CD14-positive monocyte (primary cell): Measurements from ENCODE around the gene CAMK1D. TPM values are rescaled to one million over a fixed set of nuclear protein-coding genes. Genes with fewer than 3 reads are reported as not detected.

Experiments used
- DNase-seq, 3 donors: peaks; one replicate each; pipeline ENCODE4 v3.0.0-alpha.2; 2011 to 2022
- H2AFZ ChIP-seq: 2 replicates; pipeline ENCODE4 v1.6.0; 2012; ENCODE audit warnings: mild to moderate bottlenecking, low read depth, low read length, inconsistent platforms; ENCODE audit not compliant: insufficient read depth, poor library complexity, severe bottlenecking
- H3K27ac ChIP-seq, 2 donors: 1 replicate in 1 of 2; 2 replicates in 1 of 2; pipeline ENCODE4 v1.5.1; 2012 to 2013; ENCODE audit warnings: low read length in 2 of 2, control low read depth in 1 of 2, inconsistent platforms in 1 of 2, low read depth in 1 of 2, mild to moderate bottlenecking in 1 of 2
- H3K27me3 ChIP-seq, 2 donors: one replicate each; pipeline versions ENCODE4 v1.6.0 to v1.6.1; 2011 to 2013; ENCODE audit warnings: low read length in 2 of 2; ENCODE audit not compliant: control insufficient read depth in 2 of 2, insufficient read depth in 2 of 2
- H3K36me3 ChIP-seq, 2 donors: replicated peaks in 1 of 2; 1 replicate in 1 of 2; 2 replicates in 1 of 2; pipeline versions ENCODE4 v1.5.1 to v1.6.1; 2012 to 2013; ENCODE audit warnings: low read length in 2 of 2, control low read depth in 1 of 2, inconsistent platforms in 1 of 2, mild to moderate bottlenecking in 1 of 2; ENCODE audit not compliant: insufficient read depth in 2 of 2, control insufficient read depth in 1 of 2
- H3K4me1 ChIP-seq, 2 donors: 1 replicate in 1 of 2; 2 replicates in 1 of 2; pipeline versions ENCODE4 v1.5.1 to v1.6.1; 2012 to 2013; ENCODE audit warnings: low read length in 2 of 2, control low read depth in 1 of 2, inconsistent platforms in 1 of 2, mild to moderate bottlenecking in 1 of 2, moderate library complexity in 1 of 2; ENCODE audit not compliant: insufficient read depth in 2 of 2, control insufficient read depth in 1 of 2
- H3K4me2 ChIP-seq: replicated peaks from 2 replicates; pipeline ENCODE3; 2012; ENCODE audit warnings: low read length, moderate library complexity, mild to moderate bottlenecking; ENCODE audit not compliant: poor library complexity, severe bottlenecking; ENCODE audit errors: extremely low read depth
- H3K4me3 ChIP-seq, 3 experiments: fragments of 200-600 bp in 1 of 3; sonication (generic) in 1 of 3; replicated peaks in 1 of 3; 1 replicate in 2 of 3; 2 replicates in 1 of 3; pipeline ENCODE4 v1.5.1; 2011 to 2013; ENCODE audit warnings: low read length in 3 of 3, mild to moderate bottlenecking in 3 of 3, control low read depth in 2 of 3, low read depth in 2 of 3, inconsistent platforms in 1 of 3, moderate library complexity in 1 of 3
- H3K79me2 ChIP-seq: 2 replicates; pipeline ENCODE4 v1.6.0; 2012; ENCODE audit warnings: mild to moderate bottlenecking, control low read depth, inconsistent platforms, low read length, moderate library complexity; ENCODE audit not compliant: insufficient read depth
- H3K9ac ChIP-seq: 2 replicates; pipeline ENCODE4 v1.6.0; 2017; ENCODE audit warnings: low read length, mild to moderate bottlenecking; ENCODE audit not compliant: insufficient read depth, poor library complexity, severe bottlenecking
- H3K9me3 ChIP-seq, 2 donors: replicated peaks in 1 of 2; 1 replicate in 1 of 2; 2 replicates in 1 of 2; pipeline versions ENCODE4 v1.5.1 to v1.6.1; 2012 to 2013; ENCODE audit warnings: low read length in 2 of 2, control low read depth in 1 of 2; ENCODE audit not compliant: control insufficient read depth in 1 of 2, insufficient read depth in 1 of 2
- H4K20me1 ChIP-seq: 2 replicates; pipeline ENCODE4 v1.6.0; 2012; ENCODE audit warnings: mild to moderate bottlenecking, low read length, control low read depth, moderate library complexity; ENCODE audit not compliant: insufficient read depth
- H3K27ac Mint-ChIP-seq, 7 donors: one replicate each; pipeline ENCODE4 v1.8.0; 2020; ENCODE audit warnings: mild to moderate bottlenecking in 7 of 7, mixed read lengths in 7 of 7, moderate library complexity in 6 of 7, inconsistent platforms in 2 of 7
- H3K27me3 Mint-ChIP-seq, 3 donors: one replicate each; pipeline ENCODE4 v1.8.0; 2021 to 2022; ENCODE audit warnings: low read depth in 3 of 3, mild to moderate bottlenecking in 3 of 3, mixed read lengths in 3 of 3, moderate library complexity in 3 of 3, inconsistent platforms in 1 of 3
- H3K36me3 Mint-ChIP-seq, 2 donors: one replicate each; pipeline ENCODE4 v1.8.0; 2020; ENCODE audit warnings: mixed read lengths in 2 of 2, inconsistent platforms in 1 of 2, mild to moderate bottlenecking in 1 of 2
- H3K4me1 Mint-ChIP-seq: one replicate; pipeline ENCODE4 v1.8.0; 2020; ENCODE audit warnings: mild to moderate bottlenecking, mixed read lengths
- H3K4me3 Mint-ChIP-seq, 2 donors: one replicate each; pipeline ENCODE4 v1.8.0; 2020; ENCODE audit warnings: mild to moderate bottlenecking in 2 of 2, mixed read lengths in 2 of 2, moderate library complexity in 1 of 2
- H3K9me3 Mint-ChIP-seq, 7 donors: one replicate each; pipeline ENCODE4 v1.8.0; 2020 to 2022; ENCODE audit warnings: mixed read lengths in 7 of 7, mild to moderate bottlenecking in 6 of 7, moderate library complexity in 6 of 7, inconsistent platforms in 2 of 7
- CTCF ChIP-seq: fragments of 200-600 bp; IDR thresholded peaks from one replicate; pipeline ENCODE4 v1.8.0; 2022; ENCODE audit warnings: antibody characterized with exemption, mild to moderate bottlenecking
- WGBS: methylation state at CpG from one replicate; pipeline ENCODE4 v1.1.5; 2013; ENCODE audit warnings: missing lambda C conversion rate; ENCODE audit not compliant: insufficient coverage; 5-methylcytosine and 5-hydroxymethylcytosine counted together
- intact Hi-C, 2 donors: fragments of 100-400 bp; cut with micrococcal nuclease; formaldehyde crosslinking; loops; one replicate each; pipeline versions ENCODE4 v1.15.0 to v1.15.1; 2023
- polyA plus RNA-seq, 3 donors: library from polyadenylated mRNA; depleted of rRNA in 1 of 3; unstranded in 2 of 3; stranded (reverse) in 1 of 3; fragments of 300-500 nt in 2 of 3; fragments of >200 nt in 1 of 3; fragmentation: Illumina TruSeq in 2 of 3; gene quantifications; 1 replicate in 2 of 3; 2 replicates in 1 of 3; pipeline ENCODE4 v1.2.3, GENCODE V29; 2012 to 2021

The CAMK1D gene
- polyA plus RNA-seq, 3 donors, result 6.7 to 11.8 (median 7.1) TPM

GRCh38 chr10:12503311-12503710 lies 154.0 kb downstream of the CAMK1D start:
- Mint-ChIP-seq H3K4me1 (peaks cover 38% of the 10 kb centered on the region), H3K27ac (no peak overlapping the region), H3K4me3 (no peak overlapping the region), H3K27me3 (peaks cover 31 to 40% (median 36%) of the 10 kb centered on the region in 3 donors), H3K36me3 (peaks cover 0 to 3% of the 10 kb centered on the region in 2 donors), H3K9me3 (peaks cover 0 to 6% (median 3%) of the 10 kb centered on the region in 7 donors)
- Histone ChIP-seq H3K27ac (no peak overlapping the region), H3K79me2 (no peaks in the 10 kb centered on the region), H2AFZ (no peak overlapping the region), H3K36me3 (no peaks in the 10 kb centered on the region), H3K9ac (no peak overlapping the region), H4K20me1 (peaks cover 97% of the 10 kb centered on the region), H3K9me3 (no peaks in the 10 kb centered on the region), H3K4me3 (no peak overlapping the region), H3K4me2 (no peak overlapping the region), H3K27me3 (peaks cover 0 to 17% of the 10 kb centered on the region in 2 donors), H3K4me1 (peaks cover 24 to 29% of the 10 kb centered on the region in 2 donors)
- WGBS, result 89% methylated on average over 6 of the region's 10 CpGs
- DNase-seq, result no peak
- no peak for TF ChIP-seq CTCF
- intact Hi-C loops, result no loop called here

- Mint-ChIP-seq H3K4me1 (peaks cover 42% of the 10 kb centered on the region), H3K36me3 (peaks cover 0 to 6% of the 10 kb centered on the region in 2 donors), H3K27ac (no peak overlapping the region), H3K4me3 (peak overlapping the region in 1 of 2 donors; percentile 28), H3K27me3 (peaks cover 35 to 45% (median 37%) of the 10 kb centered on the region in 3 donors), H3K9me3 (peaks cover 0 to 10% (median 3%) of the 10 kb centered on the region in 7 donors)
- Histone ChIP-seq H4K20me1 (peaks cover 99% of the 10 kb centered on the region), H3K27me3 (peaks cover 0 to 17% of the 10 kb centered on the region in 2 donors), H3K4me2 (no peak overlapping the region), H2AFZ (no peak overlapping the region), H3K79me2 (no peaks in the 10 kb centered on the region), H3K4me1 (peaks cover 24 to 30% of the 10 kb centered on the region in 2 donors), H3K27ac (no peak overlapping the region), H3K9ac (no peak overlapping the region), H3K36me3 (no peaks in the 10 kb centered on the region), H3K9me3 (no peaks in the 10 kb centered on the region), H3K4me3 (no peak overlapping the region)
- no CpG with 5 or more reads among the region's 11 CpGs for WGBS
- intact Hi-C loops, result no loop called here
- TF ChIP-seq CTCF, result no peak
- DNase-seq, result no peak
These were observed 154.8 kb downstream of the CAMK1D start for GRCh38 chr10:12504176-12504575.
